ENCODE data around the gene PCDHGA4.
"Not testable (repeated sequence)": the region's sequence is repeated elsewhere in the genome, so short reads cannot be mapped to it uniquely, and the experiment has no call there.

GRCh38 chr5:141316963-141317362 lies 37.9 kb upstream of the PCDHGA4 start:
- not testable (repeated sequence) for TF ChIP-seq FOXP2 (optimal IDR thresholded peaks at IDR 0.05; ENCODE audit: control extremely low read depth, extremely low read length, insufficient read depth); EZH2 (IDR thresholded peaks at IDR 0.05)

Measured in SK-N-MC (cell line).